Spleen (tissue), 7 donors: ENCODE measurements around the gene ZGPAT.
A peak's percentile ranks its signal among the peaks of the same experiment; 100 is the strongest.

ENCODE experiments used
- POLR2A ChIP-seq, 3 donors: fragments of 450-650 bp; IDR thresholded peaks; one replicate each; pipeline ENCODE4 v1.5.1; 2017; ENCODE audit warnings: antibody characterized with exemption in 3 of 3, mild to moderate bottlenecking in 1 of 3
- POLR2AphosphoS5 ChIP-seq, 3 donors: sonication (generic); formaldehyde crosslinking; IDR thresholded peaks; one replicate each; pipeline ENCODE4 v1.5.1; 2017; ENCODE audit warnings: antibody characterized with exemption in 3 of 3
- TF ChIP-seq, protein P1 (sequence below), 11 experiments: fragments of 200-600 bp in 7 of 11; fragments of 450-650 bp in 4 of 11; sonication (generic) in 4 of 11; IDR thresholded peaks in 8 of 11; conservative IDR thresholded peaks in 3 of 11; 1 replicate in 7 of 11; 2 replicates in 4 of 11; pipeline versions ENCODE4 v1.4.0 to v1.8.0; 2016 to 2021; ENCODE audit warnings: antibody characterized with exemption in 11 of 11, inconsistent platforms in 4 of 11, mild to moderate bottlenecking in 1 of 11
- donor health status: DM: no; HTN: no; CAD: no; lungs with moderate emphysema.
- donor health status: DM: no; HTN: no; CAD: no.
- donor health status: DM: no; HTN: no; CAD: no.

DNA sequence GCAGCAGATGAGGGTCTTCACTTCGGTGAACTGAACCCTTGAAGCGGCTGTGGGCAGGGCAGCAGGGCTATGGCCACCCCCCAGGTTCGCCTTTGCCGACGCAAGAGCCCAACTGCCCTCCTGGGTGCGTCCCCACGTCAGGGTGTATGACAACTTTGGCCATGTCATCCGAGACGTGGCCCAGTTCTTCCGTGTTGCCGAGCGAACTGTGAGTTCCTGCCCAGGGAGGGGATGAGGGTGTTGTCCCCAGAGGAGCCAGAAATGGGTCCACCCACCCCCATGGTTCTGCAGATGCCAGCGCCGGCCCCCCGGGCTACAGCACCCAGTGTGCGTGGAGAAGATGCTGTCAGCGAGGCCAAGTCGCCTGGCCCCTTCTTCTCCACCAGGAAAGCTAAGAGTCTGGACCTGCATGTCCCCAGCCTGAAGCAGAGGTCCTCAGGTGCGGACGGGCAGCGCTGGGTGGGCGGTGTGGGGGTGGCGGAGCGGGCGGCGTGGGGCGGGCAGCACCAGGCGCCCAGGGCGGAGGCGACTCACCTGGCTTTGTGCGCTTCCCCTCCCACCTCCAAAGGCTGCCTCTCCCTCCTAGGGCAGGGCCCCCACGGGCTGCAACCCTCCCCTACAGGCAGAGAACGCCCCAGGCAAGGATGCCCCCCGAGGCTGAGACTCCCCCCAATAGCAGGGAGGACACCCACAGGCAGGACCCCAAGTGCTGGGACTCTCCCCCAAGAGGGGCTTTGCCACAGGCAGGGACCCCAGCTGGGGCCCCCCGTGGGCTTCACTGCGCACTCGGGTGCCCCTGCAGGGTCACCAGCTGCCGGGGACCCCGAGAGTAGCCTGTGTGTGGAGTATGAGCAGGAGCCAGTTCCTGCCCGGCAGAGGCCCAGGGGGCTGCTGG lies 17.6 kb upstream of the ZGPAT start:
- TF ChIP-seq, protein P1, sequence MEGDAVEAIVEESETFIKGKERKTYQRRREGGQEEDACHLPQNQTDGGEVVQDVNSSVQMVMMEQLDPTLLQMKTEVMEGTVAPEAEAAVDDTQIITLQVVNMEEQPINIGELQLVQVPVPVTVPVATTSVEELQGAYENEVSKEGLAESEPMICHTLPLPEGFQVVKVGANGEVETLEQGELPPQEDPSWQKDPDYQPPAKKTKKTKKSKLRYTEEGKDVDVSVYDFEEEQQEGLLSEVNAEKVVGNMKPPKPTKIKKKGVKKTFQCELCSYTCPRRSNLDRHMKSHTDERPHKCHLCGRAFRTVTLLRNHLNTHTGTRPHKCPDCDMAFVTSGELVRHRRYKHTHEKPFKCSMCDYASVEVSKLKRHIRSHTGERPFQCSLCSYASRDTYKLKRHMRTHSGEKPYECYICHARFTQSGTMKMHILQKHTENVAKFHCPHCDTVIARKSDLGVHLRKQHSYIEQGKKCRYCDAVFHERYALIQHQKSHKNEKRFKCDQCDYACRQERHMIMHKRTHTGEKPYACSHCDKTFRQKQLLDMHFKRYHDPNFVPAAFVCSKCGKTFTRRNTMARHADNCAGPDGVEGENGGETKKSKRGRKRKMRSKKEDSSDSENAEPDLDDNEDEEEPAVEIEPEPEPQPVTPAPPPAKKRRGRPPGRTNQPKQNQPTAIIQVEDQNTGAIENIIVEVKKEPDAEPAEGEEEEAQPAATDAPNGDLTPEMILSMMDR (IDR thresholded peaks at IDR 0.05 in 8 of 11, conservative IDR thresholded peaks at IDR 0.05 in 3 of 11), result no peak
- peak in 2 of 3 donors; percentile 2 to 15 for TF ChIP-seq POLR2AphosphoS5 (IDR thresholded peaks at IDR 0.05)
- no peak for TF ChIP-seq POLR2A (IDR thresholded peaks at IDR 0.05)
